ENCODE results near the gene TMEM132C.

The TMEM132C gene

DNA sequence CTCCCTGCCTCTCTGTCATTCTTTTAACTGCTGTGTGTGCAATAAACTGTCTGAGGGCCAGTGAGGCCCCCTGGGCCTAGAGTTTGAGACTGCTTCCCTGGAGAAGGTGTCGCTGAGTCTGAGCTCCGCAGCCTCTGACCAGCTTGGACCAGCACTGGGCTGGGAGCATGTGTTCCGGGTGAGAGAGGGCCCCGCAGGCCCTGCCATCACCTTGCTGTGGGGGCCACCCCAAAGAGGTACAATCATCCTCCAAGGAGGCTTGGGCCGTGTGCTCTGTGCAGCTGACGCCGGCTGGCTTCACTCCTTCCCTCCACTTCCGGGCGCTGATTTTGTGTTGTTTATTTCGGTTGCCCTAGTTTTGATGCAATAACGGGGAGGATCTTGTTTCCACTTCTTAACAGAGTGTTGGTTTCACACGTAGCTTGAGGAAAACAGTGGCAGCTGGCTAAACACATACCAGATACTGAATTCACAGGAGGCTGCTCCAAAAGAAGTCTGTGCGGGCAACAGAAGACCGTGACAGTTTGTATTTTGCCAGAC is 121.6 kb downstream of the TMEM132C start:
- no peaks in the 10 kb centered on the region for H3K9me3 ChIP-seq (ENCODE audit: control insufficient read depth, insufficient read depth, low read length)
- H3K27me3 ChIP-seq (ENCODE audit: control insufficient read depth, insufficient read depth, low read length), result peaks cover 6% of the 10 kb centered on the region
- no peak overlapping the region for H3K4me3 ChIP-seq (ENCODE audit: low read depth, low read length)
- no peaks in the 10 kb centered on the region for H3K36me3 ChIP-seq (ENCODE audit: control insufficient read depth, insufficient read depth, low read length)
- no peaks in the 10 kb centered on the region for H3K4me1 ChIP-seq (ENCODE audit: control insufficient read depth, insufficient read depth, low read length)
- H3K9ac ChIP-seq (ENCODE audit: low read depth, low read length), result no peak overlapping the region

DNA sequence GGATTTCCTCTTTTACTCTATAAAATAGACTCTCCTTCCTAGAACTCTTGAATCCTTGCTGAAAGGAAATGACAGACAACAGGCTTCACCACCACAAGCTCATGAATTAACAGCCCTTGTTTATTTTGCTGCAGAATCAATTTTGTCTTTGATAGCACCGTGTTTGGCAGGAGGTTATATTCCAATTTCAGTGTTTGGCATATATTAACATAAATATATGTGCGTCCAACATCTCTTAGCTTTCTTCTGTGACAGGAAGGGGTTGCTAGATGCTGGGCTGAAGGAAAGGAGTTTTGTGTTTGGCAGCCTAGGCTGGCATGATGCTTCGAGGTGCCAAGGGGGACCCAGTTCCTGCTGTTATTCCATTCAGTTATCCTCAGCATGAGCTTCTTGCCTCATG is 126.4 kb downstream of the TMEM132C start:
- H3K27me3 ChIP-seq (ENCODE audit: control insufficient read depth, insufficient read depth, low read length), result no peaks in the 10 kb centered on the region
- no peak overlapping the region for H3K4me3 ChIP-seq (ENCODE audit: low read depth, low read length)
- H3K4me1 ChIP-seq (ENCODE audit: control insufficient read depth, insufficient read depth, low read length), result no peaks in the 10 kb centered on the region
- no peaks in the 10 kb centered on the region for H3K36me3 ChIP-seq (ENCODE audit: control insufficient read depth, insufficient read depth, low read length)
- no peak overlapping the region for H3K9ac ChIP-seq (ENCODE audit: low read depth, low read length)
- no peaks in the 10 kb centered on the region for H3K9me3 ChIP-seq (ENCODE audit: control insufficient read depth, insufficient read depth, low read length)

DNA sequence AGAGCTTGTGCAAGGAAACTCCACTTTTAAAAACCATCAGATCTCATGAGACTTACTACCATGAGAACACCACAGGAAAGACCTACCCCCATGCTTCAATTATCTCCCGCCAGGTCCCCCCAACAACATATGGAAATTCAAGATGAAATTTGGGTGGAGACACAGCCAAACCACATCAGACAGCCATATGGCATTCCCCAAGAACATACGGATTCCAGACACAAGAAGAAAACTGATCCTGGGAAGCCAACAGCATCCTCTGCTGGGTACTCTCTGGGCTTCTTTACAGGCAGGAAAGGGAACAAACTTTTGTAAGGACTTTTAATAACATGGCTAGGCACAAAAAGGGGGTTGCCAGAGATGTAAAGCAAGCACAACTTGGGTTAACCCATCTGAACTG is 127.2 kb downstream of the TMEM132C start:
- Histone ChIP-seq H3K36me3 (ENCODE audit: control insufficient read depth, insufficient read depth, low read length) (no peaks in the 10 kb centered on the region), H3K4me1 (ENCODE audit: control insufficient read depth, insufficient read depth, low read length) (no peaks in the 10 kb centered on the region), H3K27me3 (ENCODE audit: control insufficient read depth, insufficient read depth, low read length) (no peaks in the 10 kb centered on the region), H3K9ac (ENCODE audit: low read depth, low read length) (no peak overlapping the region), H3K9me3 (ENCODE audit: control insufficient read depth, insufficient read depth, low read length) (no peaks in the 10 kb centered on the region), H3K4me3 (ENCODE audit: low read depth, low read length) (no peak overlapping the region)

DNA sequence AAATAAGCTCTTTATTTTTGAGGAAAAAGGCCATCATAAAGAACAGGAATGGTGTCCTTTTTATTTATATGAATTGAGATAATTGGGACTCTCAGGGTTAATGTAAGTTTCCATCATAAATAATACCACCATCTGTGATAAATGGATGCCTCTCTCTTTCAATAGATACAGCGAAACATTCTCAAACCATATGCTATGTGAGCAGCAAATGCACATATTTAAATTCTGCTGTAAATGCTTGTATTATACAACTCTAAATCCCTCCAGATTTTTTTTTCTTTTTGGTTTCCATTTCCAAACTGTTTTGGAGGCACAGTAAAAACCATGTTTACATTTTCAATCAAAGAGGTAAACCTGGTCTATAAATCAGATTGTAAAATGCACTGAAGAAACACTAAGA is 132.3 kb downstream of the TMEM132C start:
- H3K27me3 ChIP-seq (ENCODE audit: control insufficient read depth, insufficient read depth, low read length), result peaks cover 14% of the 10 kb centered on the region
- no peak overlapping the region for H3K4me3 ChIP-seq (ENCODE audit: low read depth, low read length)
- no peaks in the 10 kb centered on the region for H3K9me3 ChIP-seq (ENCODE audit: control insufficient read depth, insufficient read depth, low read length)
- peaks cover 11% of the 10 kb centered on the region for H3K4me1 ChIP-seq (ENCODE audit: control insufficient read depth, insufficient read depth, low read length)
- H3K9ac ChIP-seq (ENCODE audit: low read depth, low read length), result no peak overlapping the region
- no peaks in the 10 kb centered on the region for H3K36me3 ChIP-seq (ENCODE audit: control insufficient read depth, insufficient read depth, low read length)

DNA sequence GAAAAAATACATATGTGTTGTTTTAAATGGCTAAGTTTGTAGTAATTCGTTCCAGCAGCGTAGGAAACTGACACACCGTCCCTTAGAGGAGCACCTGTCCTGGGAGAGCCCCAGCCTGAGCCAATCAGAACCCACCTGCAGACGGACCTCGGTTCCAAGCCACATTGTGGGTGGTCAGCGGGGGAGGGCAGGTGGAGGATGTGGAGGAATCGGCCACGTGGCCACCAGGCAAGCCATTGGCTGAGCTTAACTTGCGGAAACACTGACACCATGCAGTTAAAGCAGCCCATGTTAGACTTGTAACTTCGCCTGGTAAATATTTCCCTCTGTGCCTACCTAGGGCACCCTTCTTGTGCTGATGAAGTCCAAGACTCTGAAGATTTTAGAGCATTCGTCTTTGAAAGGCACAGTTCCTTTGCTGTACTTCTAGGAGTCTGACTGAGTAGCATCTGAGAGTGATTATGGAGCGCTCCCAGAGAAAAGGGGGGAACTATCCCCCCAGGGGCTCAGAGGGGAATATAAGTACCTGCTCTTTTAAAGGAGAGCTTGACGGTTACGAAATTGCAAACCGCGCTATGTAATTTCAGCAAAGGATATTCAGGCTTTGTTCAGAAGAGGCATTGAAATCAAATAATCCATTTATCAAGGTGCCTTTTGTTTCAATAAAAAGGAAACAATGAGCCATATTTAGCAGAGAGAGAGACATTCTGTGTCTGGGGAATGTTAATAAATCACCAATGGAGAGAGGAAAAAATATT is 135.7 kb downstream of the TMEM132C start:
- Histone ChIP-seq H3K4me1 (ENCODE audit: control insufficient read depth, insufficient read depth, low read length) (peaks cover 11% of the 10 kb centered on the region), H3K9ac (ENCODE audit: low read depth, low read length) (peak overlapping the region; percentile 18), H3K27me3 (ENCODE audit: control insufficient read depth, insufficient read depth, low read length) (peaks cover 17% of the 10 kb centered on the region), H3K36me3 (ENCODE audit: control insufficient read depth, insufficient read depth, low read length) (peaks cover 3% of the 10 kb centered on the region), H3K9me3 (ENCODE audit: control insufficient read depth, insufficient read depth, low read length) (no peaks in the 10 kb centered on the region), H3K4me3 (ENCODE audit: low read depth, low read length) (no peak overlapping the region)

DNA sequence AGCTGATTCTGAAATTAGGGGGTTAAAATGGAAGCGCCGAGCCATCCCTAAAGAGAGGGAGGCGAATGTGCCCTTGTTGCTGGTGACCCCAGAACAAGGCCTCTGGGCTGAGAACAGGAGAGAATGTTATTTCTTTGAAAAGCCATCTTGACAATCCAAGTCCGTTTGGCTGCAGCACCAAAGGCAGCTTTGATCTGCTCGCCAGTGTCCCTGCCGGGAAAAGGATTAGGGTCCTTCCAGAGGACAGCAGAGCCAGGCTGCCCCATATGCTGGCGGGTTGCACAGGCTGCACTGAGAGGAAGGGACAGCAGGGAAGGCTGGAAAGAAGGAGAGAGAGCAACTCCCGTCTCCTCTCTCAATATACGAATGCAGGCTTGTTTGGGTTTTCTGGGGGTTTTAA is 141.7 kb downstream of the TMEM132C start:
- Histone ChIP-seq H3K4me3 (ENCODE audit: low read depth, low read length) (no peak overlapping the region), H3K36me3 (ENCODE audit: control insufficient read depth, insufficient read depth, low read length) (peaks cover 3% of the 10 kb centered on the region), H3K9me3 (ENCODE audit: control insufficient read depth, insufficient read depth, low read length) (no peaks in the 10 kb centered on the region), H3K4me1 (ENCODE audit: control insufficient read depth, insufficient read depth, low read length) (no peaks in the 10 kb centered on the region), H3K27me3 (ENCODE audit: control insufficient read depth, insufficient read depth, low read length) (peaks cover 5% of the 10 kb centered on the region), H3K9ac (ENCODE audit: low read depth, low read length) (no peak overlapping the region)

DNA sequence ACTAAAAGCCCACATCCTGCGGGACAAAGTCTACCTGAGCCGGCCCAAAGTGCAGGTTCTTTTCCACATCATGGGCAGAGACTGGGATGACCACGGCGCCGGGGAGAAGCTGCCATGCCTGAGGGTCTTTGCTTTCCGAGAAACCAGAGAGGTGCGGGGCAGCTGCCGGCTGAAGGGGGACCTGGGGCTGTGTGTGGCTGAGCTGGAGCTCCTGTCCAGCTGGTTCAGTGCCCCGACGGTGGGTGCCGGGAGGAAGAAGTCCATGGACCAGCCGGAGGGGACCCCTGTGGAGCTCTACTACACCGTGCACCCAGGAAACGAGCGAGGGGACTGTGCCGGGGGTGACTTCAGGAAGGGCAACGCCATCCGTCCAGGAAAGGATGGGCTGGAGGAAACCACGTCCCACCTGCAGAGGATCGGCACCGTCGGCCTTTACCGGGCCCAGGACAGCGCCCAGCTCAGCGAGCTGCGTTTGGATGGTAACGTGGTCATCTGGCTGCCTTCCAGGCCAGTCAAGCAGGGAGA is 148.1 kb downstream of the TMEM132C start:
- H3K4me1 ChIP-seq (ENCODE audit: control insufficient read depth, insufficient read depth, low read length), result no peaks in the 10 kb centered on the region
- no peaks in the 10 kb centered on the region for H3K9me3 ChIP-seq (ENCODE audit: control insufficient read depth, insufficient read depth, low read length)
- no peak overlapping the region for H3K9ac ChIP-seq (ENCODE audit: low read depth, low read length)
- no peak overlapping the region for H3K4me3 ChIP-seq (ENCODE audit: low read depth, low read length)
- no peaks in the 10 kb centered on the region for H3K27me3 ChIP-seq (ENCODE audit: control insufficient read depth, insufficient read depth, low read length)
- H3K36me3 ChIP-seq (ENCODE audit: control insufficient read depth, insufficient read depth, low read length), result no peaks in the 10 kb centered on the region

DNA sequence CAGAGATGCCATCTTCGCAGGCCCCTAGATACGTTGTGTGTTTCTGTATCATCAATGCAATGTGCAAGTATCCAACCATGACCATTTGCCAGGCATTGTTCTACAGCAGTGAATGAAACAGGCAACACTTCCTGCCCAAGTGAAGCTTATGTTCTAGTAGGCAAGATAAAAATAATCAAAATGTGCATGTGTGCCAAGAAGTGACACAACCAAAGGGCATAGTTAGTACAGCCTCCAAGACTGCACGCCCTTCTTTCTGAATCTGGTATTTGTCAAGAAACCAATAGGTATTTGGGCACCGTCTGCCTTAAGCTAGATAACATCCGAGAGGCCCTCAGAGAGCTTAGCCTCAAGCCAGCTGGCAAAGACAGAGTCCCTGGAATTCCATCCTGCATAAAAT is 152.0 kb downstream of the TMEM132C start:
- H3K27me3 ChIP-seq (ENCODE audit: control insufficient read depth, insufficient read depth, low read length), result no peaks in the 10 kb centered on the region
- H3K9ac ChIP-seq (ENCODE audit: low read depth, low read length), result no peak overlapping the region
- H3K9me3 ChIP-seq (ENCODE audit: control insufficient read depth, insufficient read depth, low read length), result no peaks in the 10 kb centered on the region
- no peak overlapping the region for H3K4me3 ChIP-seq (ENCODE audit: low read depth, low read length)
- H3K4me1 ChIP-seq (ENCODE audit: control insufficient read depth, insufficient read depth, low read length), result no peaks in the 10 kb centered on the region
- no peaks in the 10 kb centered on the region for H3K36me3 ChIP-seq (ENCODE audit: control insufficient read depth, insufficient read depth, low read length)

DNA sequence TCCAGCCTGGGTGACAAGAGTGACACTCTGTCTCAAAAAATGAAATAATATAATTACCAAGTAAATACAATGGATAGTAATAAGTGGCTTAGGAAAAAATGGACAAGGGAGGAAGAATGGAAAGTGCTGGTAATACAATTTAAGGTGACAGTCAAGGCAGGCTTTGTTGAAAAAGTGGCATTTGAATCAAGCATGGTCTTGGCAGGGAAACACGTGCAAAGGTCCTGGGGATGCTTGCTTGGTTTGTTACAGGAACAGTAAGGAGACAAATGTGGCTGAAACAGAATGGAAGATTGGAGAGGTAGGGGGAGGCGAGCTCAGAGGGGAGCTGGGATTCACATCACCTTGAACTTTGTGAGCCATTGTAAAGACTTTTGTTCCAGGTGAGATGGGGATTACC is 153.2 kb downstream of the TMEM132C start:
- Histone ChIP-seq H3K9me3 (ENCODE audit: control insufficient read depth, insufficient read depth, low read length) (no peaks in the 10 kb centered on the region), H3K27me3 (ENCODE audit: control insufficient read depth, insufficient read depth, low read length) (no peaks in the 10 kb centered on the region), H3K4me3 (ENCODE audit: low read depth, low read length) (no peak overlapping the region), H3K36me3 (ENCODE audit: control insufficient read depth, insufficient read depth, low read length) (no peaks in the 10 kb centered on the region), H3K9ac (ENCODE audit: low read depth, low read length) (no peak overlapping the region), H3K4me1 (ENCODE audit: control insufficient read depth, insufficient read depth, low read length) (no peaks in the 10 kb centered on the region)

DNA sequence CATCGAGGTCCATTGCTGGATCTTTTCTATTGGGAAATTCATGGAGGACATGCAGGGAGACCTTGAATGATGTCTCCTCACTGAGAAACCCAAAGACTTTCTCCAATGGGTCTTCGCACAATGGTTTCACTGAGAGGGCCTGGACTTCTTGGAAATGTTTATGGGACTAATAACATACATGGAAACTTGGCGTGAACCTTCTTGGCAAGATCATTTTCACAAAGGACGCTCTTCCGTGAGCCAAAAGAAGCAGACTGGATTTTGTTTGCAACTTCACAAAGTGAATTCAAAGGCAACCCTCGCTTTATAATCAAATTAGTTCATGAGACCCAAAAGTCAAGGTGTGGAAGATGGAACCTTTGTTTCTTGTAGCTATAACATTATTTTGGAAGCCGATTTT is 154.4 kb downstream of the TMEM132C start:
- no peak overlapping the region for H3K4me3 ChIP-seq (ENCODE audit: low read depth, low read length)
- no peaks in the 10 kb centered on the region for H3K36me3 ChIP-seq (ENCODE audit: control insufficient read depth, insufficient read depth, low read length)
- no peaks in the 10 kb centered on the region for H3K9me3 ChIP-seq (ENCODE audit: control insufficient read depth, insufficient read depth, low read length)
- H3K27me3 ChIP-seq (ENCODE audit: control insufficient read depth, insufficient read depth, low read length), result no peaks in the 10 kb centered on the region
- H3K9ac ChIP-seq (ENCODE audit: low read depth, low read length), result no peak overlapping the region
- H3K4me1 ChIP-seq (ENCODE audit: control insufficient read depth, insufficient read depth, low read length), result no peaks in the 10 kb centered on the region

DNA sequence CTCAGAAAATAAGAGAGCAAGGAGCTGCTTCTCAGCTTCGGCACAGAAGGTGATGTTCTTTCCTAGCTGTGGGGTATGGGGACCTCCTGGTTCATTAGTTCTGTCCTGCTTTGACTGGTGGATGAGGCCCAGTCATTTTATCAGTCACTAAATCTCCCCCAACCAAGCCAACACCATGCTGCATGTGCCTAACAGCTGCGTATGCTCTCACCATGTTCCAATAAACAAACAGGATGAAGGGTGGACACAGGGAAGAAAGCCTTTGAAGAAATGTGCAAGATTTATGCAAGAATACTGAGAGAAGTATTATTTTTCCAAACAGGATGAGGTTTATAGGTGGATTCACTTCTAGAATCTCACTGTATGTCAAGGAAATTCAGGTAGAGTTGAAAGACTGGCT is 156.2 kb downstream of the TMEM132C start:
- H3K9me3 ChIP-seq (ENCODE audit: control insufficient read depth, insufficient read depth, low read length), result no peaks in the 10 kb centered on the region
- no peaks in the 10 kb centered on the region for H3K4me1 ChIP-seq (ENCODE audit: control insufficient read depth, insufficient read depth, low read length)
- H3K27me3 ChIP-seq (ENCODE audit: control insufficient read depth, insufficient read depth, low read length), result no peaks in the 10 kb centered on the region
- H3K9ac ChIP-seq (ENCODE audit: low read depth, low read length), result no peak overlapping the region
- no peaks in the 10 kb centered on the region for H3K36me3 ChIP-seq (ENCODE audit: control insufficient read depth, insufficient read depth, low read length)
- H3K4me3 ChIP-seq (ENCODE audit: low read depth, low read length), result no peak overlapping the region

DNA sequence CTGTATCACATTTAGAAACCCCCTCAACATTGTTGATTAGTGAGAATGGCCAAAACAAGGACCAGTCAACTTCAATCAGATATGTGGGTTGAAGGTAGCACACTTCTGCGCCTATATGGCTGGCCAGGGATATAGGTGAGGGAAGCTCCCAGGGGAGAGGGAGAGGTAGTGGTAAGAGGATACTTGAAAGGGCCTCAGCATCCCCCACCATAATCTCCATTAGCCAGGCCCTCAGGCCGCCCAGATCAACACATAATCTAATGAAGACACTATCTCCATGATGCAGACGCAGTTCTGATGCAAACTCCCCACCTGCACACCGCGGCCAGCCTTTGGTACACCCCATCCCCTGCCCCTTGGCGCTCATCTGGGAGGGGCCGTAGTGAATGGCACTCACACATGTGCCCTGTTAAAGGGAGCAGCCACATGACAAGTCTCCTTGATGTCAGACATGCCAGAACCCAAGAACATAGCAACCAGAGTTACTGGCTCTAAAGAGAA is 158.0 kb downstream of the TMEM132C start:
- Histone ChIP-seq H3K9ac (ENCODE audit: low read depth, low read length) (no peak overlapping the region), H3K27me3 (ENCODE audit: control insufficient read depth, insufficient read depth, low read length) (no peaks in the 10 kb centered on the region), H3K4me1 (ENCODE audit: control insufficient read depth, insufficient read depth, low read length) (no peaks in the 10 kb centered on the region), H3K9me3 (ENCODE audit: control insufficient read depth, insufficient read depth, low read length) (no peaks in the 10 kb centered on the region), H3K4me3 (ENCODE audit: low read depth, low read length) (no peak overlapping the region), H3K36me3 (ENCODE audit: control insufficient read depth, insufficient read depth, low read length) (no peaks in the 10 kb centered on the region)
